Bronchial epithelial cell (primary cell): ENCODE data around the gene SMR3B. TPM values are rescaled to one million over a fixed set of nuclear protein-coding genes. Genes with fewer than 3 reads are reported as not detected.

Source experiments
- DNase-seq: peaks from one replicate; pipeline ENCODE4 v3.0.0-alpha.2; 2010; ENCODE audit warnings: low read depth
- FAIRE-seq: peaks from 2 replicates; lab custom pipeline; 2011; peaks lifted over from hg19 to GRCh38; lab: Jason Lieb, UNC
- H3K27me3 ChIP-seq: 2 replicates; pipeline ENCODE4 v1.5.1; 2011; ENCODE audit warnings: low read length; ENCODE audit not compliant: control insufficient read depth, insufficient read depth
- H3K36me3 ChIP-seq: 2 replicates; pipeline ENCODE4 v1.5.1; 2011; ENCODE audit warnings: low read length; ENCODE audit not compliant: control insufficient read depth, insufficient read depth
- H3K4me3 ChIP-seq: 2 replicates; pipeline ENCODE4 v1.5.1; 2011; ENCODE audit warnings: mild to moderate bottlenecking, low read depth, low read length, control low read depth
- total RNA-seq: library from RNA; depleted of rRNA; stranded (reverse); fragments of >200 nt; gene quantifications from 2 replicates; pipeline ENCODE4 v1.2.1, GENCODE V29; 2014
- TF ChIP-seq, protein P1 (sequence below): IDR thresholded peaks from 2 replicates; pipeline ENCODE4 v1.5.1; 2011; ENCODE audit warnings: mild to moderate bottlenecking, moderate library complexity, low read length, control low read depth, inconsistent platforms; ENCODE audit not compliant: insufficient read depth, severe bottlenecking

The SMR3B gene
- total RNA-seq, 1 donor from 2014 or later = not detected

- no peaks in the 10 kb centered on the region for H3K27me3 ChIP-seq
- TF ChIP-seq, protein P1, sequence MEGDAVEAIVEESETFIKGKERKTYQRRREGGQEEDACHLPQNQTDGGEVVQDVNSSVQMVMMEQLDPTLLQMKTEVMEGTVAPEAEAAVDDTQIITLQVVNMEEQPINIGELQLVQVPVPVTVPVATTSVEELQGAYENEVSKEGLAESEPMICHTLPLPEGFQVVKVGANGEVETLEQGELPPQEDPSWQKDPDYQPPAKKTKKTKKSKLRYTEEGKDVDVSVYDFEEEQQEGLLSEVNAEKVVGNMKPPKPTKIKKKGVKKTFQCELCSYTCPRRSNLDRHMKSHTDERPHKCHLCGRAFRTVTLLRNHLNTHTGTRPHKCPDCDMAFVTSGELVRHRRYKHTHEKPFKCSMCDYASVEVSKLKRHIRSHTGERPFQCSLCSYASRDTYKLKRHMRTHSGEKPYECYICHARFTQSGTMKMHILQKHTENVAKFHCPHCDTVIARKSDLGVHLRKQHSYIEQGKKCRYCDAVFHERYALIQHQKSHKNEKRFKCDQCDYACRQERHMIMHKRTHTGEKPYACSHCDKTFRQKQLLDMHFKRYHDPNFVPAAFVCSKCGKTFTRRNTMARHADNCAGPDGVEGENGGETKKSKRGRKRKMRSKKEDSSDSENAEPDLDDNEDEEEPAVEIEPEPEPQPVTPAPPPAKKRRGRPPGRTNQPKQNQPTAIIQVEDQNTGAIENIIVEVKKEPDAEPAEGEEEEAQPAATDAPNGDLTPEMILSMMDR = no peak
- H3K4me3 ChIP-seq = no peak overlapping the region
- DNase-seq (no peak), FAIRE-seq (no peak)
- no peaks in the 10 kb centered on the region for H3K36me3 ChIP-seq
Observed at GRCh38 chr4:70371987-70372386, 10.9 kb upstream of the SMR3B start.

DNA sequence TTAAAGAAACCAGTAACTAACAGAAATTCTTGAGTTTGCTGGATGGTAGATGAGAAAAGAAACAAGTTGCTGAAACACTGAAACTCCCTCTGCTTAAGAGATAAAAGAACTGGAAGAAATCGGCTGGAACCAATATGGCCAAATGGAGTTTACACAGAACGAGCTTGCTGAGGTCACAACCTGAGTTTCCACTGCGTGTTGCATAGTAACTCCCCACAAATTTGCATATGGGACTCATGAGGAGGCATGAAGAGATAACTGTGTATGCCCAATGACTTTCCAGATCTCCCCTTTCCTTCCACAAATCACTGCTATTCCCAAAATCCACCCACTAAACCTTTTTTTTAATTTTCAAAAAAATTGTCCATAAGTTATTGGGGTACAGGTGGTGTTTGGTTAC, 10.2 kb upstream of the SMR3B start:
- no peak for FAIRE-seq
- TF ChIP-seq, protein P1 = no peak
- H3K27me3 ChIP-seq = no peaks in the 10 kb centered on the region
- H3K36me3 ChIP-seq = no peaks in the 10 kb centered on the region
- DNase-seq = no peak
- H3K4me3 ChIP-seq = no peak overlapping the region

GRCh38 chr4:70380578-70380977, 2.4 kb upstream of the SMR3B start:
- H3K27me3 ChIP-seq = no peaks in the 10 kb centered on the region
- H3K36me3 ChIP-seq = no peaks in the 10 kb centered on the region
- FAIRE-seq (no peak), DNase-seq (no peak)
- H3K4me3 ChIP-seq = no peak overlapping the region
- TF ChIP-seq, protein P1 = no peak

DNA sequence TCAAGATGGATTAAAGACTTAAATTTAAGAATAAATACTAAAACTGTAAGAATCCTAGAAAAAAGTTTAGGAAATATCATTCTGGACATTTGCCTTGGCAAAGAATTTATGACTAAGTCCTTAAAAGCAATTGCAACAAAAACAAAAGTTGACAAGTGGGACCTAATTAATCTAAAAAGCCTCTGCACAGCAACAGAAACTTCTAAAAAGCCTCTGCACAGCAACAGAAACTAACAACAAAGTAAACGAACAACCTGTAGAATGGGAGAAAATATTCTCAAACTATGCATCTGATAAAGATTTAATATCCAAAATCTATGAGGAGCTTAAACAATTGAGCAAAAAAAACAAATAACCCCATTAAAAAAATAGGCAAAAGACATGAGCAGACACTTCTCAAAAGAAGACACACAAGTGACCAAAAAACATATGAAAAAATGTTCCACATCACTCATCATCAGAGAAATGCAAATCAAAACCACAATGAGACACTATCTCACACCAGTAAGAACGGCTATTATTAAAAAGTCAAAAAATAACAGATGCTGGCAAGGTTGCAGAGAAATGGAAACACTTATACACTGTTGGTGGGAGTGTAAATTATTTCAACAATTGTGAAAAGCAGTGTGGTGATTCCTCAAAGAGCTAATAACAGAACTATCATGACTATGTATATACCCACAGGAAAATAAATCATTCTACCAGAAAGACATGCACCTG, 9.3 kb downstream of the SMR3B start:
- H3K4me3 ChIP-seq = no peak overlapping the region
- no peaks in the 10 kb centered on the region for H3K36me3 ChIP-seq
- H3K27me3 ChIP-seq = no peaks in the 10 kb centered on the region
- TF ChIP-seq, protein P1 = no peak
- FAIRE-seq (no peak), DNase-seq (no peak)

GRCh38 chr4:70397580-70397979, 14.6 kb downstream of the SMR3B start, which contains the start of gene OPRPN:
Gene OPRPN, plus strand, starts transcription at chr4:70397940. Its CDS starts 1,346 bp downstream, at chr4:70399286.
- no peak for FAIRE-seq
- TF ChIP-seq, protein P1 = no peak
- DNase-seq = no peak
- H3K4me3 ChIP-seq = no peak within 1 kb of the TSS
- no peaks in the 10 kb centered on the region for H3K27me3 ChIP-seq
- H3K36me3 ChIP-seq = no peaks in the 10 kb centered on the region
